BLaER1 (cell line): ENCODE results near the gene PLXNB1.

Experiments
- H3K27ac ChIP-seq: shearing (Covaris generic); formaldehyde crosslinking; 2 replicates; pipeline ENCODE4 v1.8.1; 2022
- H3K27me3 ChIP-seq: shearing (Covaris generic); formaldehyde crosslinking; 2 replicates; pipeline ENCODE4 v1.8.1; 2022
- H3K36me3 ChIP-seq: shearing (Covaris generic); formaldehyde crosslinking; 2 replicates; pipeline ENCODE4 v1.8.1; 2022
- H3K4me1 ChIP-seq: shearing (Covaris generic); formaldehyde crosslinking; 2 replicates; pipeline ENCODE4 v1.8.1; 2022
- H3K4me2 ChIP-seq: shearing (Covaris generic); formaldehyde crosslinking; 2 replicates; pipeline ENCODE4 v1.8.1; 2022
- H3K4me3 ChIP-seq: shearing (Covaris generic); formaldehyde crosslinking; 2 replicates; pipeline ENCODE4 v1.8.1; 2022
- H3K9ac ChIP-seq: shearing (Covaris generic); formaldehyde crosslinking; 2 replicates; pipeline ENCODE4 v1.8.1; 2022
- H3K9me3 ChIP-seq: shearing (Covaris generic); formaldehyde crosslinking; 2 replicates; pipeline ENCODE4 v1.8.1; 2022
- H4K20me1 ChIP-seq: shearing (Covaris generic); formaldehyde crosslinking; 2 replicates; pipeline ENCODE4 v1.8.1; 2022
- Cebpa-rat ChIP-seq: shearing (Covaris generic); IDR thresholded peaks from 2 replicates; pipeline ENCODE4 v1.8.1; 2022

PLXNB1 gene

GRCh38 chr3:48435774-48436476 is 6.0 kb upstream of the PLXNB1 start:
- no peak for TF ChIP-seq Cebpa-rat
- Histone ChIP-seq H3K36me3 (peaks cover 30% of the 10 kb centered on the region), H3K27ac (peak overlapping the region; percentile 37; the same call in 1 of the 2 replicates), H3K4me1 (peaks cover 34% of the 10 kb centered on the region), H3K4me3 (no peak overlapping the region), H3K27me3 (no peaks in the 10 kb centered on the region), H4K20me1 (peaks cover 7% of the 10 kb centered on the region), H3K4me2 (peak overlapping the region; percentile 56), H3K9ac (0 out of 2 replicates have a peak overlapping the region, but pooled peaks have one; percentile 18), H3K9me3 (no peaks in the 10 kb centered on the region)

GRCh38 chr3:48435223-48435595 is 5.3 kb upstream of the PLXNB1 start:
- Histone ChIP-seq H3K9ac (peak overlapping the region; percentile 46; the same call in 1 of the 2 replicates), H3K27ac (0 out of 2 replicates have a peak overlapping the region, but pooled peaks have one; percentile 2), H3K27me3 (no peaks in the 10 kb centered on the region), H3K4me3 (no peak overlapping the region), H4K20me1 (no peaks in the 10 kb centered on the region), H3K9me3 (no peaks in the 10 kb centered on the region), H3K36me3 (peaks cover 30% of the 10 kb centered on the region), H3K4me1 (peaks cover 39% of the 10 kb centered on the region), H3K4me2 (no peak overlapping the region)
- no peak for TF ChIP-seq Cebpa-rat

DNA sequence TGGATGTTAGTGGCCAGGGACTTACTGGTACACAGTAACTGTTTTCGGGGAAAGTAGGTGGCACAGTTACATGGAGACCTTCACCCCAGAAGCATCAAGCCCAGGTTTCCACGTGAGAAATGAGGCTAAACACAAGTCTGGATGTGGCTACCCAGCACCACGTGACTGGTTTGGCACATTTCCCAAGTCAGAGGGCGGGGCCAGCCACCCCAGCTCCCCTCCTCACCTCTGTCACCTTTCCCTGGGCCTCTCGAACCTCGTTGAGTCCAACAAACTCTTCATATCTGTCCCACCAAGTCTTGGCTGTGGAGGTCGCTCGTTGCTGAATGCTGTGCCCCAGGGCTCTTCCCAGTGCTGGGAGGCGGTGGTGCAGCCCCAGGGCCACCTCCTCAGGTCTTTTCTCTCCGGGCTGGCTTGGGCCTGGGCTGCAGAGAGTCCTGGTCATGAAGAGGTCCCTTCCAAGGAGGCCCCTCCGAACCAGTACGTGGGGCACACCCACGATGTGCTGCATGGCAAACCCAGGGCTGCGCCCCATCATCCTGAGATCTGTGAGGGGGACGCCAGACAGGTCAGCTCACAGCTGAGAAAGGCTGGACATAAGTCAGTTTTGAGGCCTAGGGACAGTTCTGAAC is 4.8 kb upstream of the PLXNB1 start:
- Histone ChIP-seq H3K9ac (peak overlapping the region; percentile 46; the same call in 1 of the 2 replicates), H3K27me3 (no peaks in the 10 kb centered on the region), H3K4me3 (no peak overlapping the region)

GRCh38 chr3:48433472-48434118 is 3.7 kb upstream of the PLXNB1 start:
- H3K9ac ChIP-seq, result peak overlapping the region; percentile 46; the same call in 1 of the 2 replicates
- H3K4me3 ChIP-seq, result no peak overlapping the region
- H3K9me3 ChIP-seq, result no peaks in the 10 kb centered on the region
- no peaks in the 10 kb centered on the region for H4K20me1 ChIP-seq
- H3K27me3 ChIP-seq, result no peaks in the 10 kb centered on the region
- no peak overlapping the region for H3K4me2 ChIP-seq
- TF ChIP-seq Cebpa-rat, result no peak
- H3K27ac ChIP-seq, result no peak overlapping the region
- peaks cover 32% of the 10 kb centered on the region for H3K4me1 ChIP-seq
- H3K36me3 ChIP-seq, result peaks cover 30% of the 10 kb centered on the region

More for the DNA sequence above, 4.8 kb upstream of the PLXNB1 start:
- H4K20me1 ChIP-seq, result no peaks in the 10 kb centered on the region
- 0 out of 2 replicates have a peak overlapping the region, but pooled peaks have one; percentile 2 for H3K27ac ChIP-seq
- no peak overlapping the region for H3K4me2 ChIP-seq
- TF ChIP-seq Cebpa-rat, result no peak
- peaks cover 43% of the 10 kb centered on the region for H3K4me1 ChIP-seq
- H3K9me3 ChIP-seq, result no peaks in the 10 kb centered on the region
- H3K36me3 ChIP-seq, result peaks cover 30% of the 10 kb centered on the region

DNA sequence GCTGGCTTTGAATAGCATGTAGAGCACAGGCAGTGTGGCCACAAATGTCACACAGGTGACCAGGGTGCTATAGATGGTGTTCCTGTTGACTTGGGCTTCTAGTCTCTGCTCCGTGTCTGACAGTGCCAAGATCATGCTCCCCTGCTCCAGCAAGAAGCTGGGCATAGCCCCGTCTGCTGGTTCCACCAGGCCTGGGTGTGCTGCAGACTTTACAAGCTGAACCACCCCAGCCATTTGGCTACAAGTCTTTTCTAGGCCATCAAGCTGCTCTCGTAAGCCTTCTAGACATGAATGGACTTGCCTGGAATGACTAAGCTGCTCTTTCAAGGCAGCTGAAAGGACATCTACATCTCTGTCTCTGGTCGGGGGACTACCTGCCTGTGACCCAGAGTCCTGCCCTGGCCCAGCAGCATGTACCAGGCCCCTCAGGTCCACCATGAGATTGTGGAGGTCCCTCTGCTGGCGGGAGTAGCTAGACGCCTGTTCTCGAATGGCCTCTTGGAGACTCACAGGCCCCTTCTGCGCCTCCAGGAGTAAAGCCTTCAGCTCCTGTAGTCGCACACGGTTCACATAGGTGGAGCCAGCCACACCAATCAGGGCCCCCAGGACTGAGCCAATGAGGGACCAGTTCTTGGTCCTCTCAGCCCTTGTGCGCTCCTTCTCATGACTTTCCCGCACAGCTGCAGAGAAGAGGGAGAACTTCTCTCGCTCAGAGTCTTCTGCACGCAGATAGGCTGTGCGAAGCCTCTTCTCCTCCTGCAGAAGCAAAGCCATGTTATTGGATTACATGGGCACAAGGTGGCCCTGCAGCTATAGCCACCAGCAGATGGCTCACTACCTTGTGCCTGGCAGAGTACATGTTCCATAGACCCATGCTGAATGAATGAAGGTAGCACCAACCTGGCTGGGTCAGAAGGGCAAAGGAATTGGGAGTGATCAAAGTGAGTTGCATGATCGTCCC is 2.8 kb upstream of the PLXNB1 start:
- Histone ChIP-seq H3K9ac (no peak overlapping the region), H3K9me3 (no peaks in the 10 kb centered on the region), H3K4me2 (no peak overlapping the region), H3K27me3 (no peaks in the 10 kb centered on the region), H3K27ac (no peak overlapping the region), H4K20me1 (peaks cover 7% of the 10 kb centered on the region; the same call in 1 of the 2 replicates), H3K4me3 (no peak overlapping the region), H3K36me3 (peaks cover 30% of the 10 kb centered on the region), H3K4me1 (peaks cover 32% of the 10 kb centered on the region)
- no peak for TF ChIP-seq Cebpa-rat

DNA sequence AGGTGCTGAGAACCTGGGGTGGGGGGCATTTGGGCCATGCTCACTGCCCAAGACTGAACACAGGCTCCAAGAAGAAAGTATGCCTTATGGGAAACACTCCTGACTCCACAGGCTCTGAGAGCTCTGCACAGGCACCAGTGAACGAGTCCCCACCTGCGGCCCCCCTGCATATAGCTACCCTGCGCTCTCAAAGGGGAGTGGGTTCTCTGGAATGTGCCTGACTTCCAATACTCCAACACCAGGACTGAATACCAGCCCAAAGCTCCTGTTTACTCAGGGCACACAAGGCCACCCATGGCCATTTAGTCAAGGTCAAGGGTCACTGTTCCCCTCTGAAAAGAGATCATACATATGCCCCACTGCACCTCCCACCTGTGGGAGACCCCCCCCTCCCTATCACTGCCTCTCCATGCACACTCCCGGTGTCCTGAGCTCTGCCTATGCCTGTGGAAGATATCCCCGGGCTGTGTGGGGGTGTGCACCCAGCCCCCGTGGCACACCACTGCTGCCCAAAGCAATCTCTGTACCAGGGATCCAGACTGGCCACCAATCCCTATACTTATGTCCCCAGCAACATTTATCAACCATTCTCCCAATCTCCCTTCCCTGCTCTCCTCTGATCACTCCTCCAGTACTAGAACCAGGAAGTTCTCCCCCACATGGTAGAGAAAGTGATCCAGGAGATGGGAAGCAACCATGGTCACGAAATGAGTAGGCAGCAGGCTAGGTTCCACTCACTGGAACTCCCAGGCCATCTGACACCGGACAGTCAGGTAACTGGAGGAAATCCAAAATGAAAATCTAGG is 1.5 kb upstream of the PLXNB1 start:
- Histone ChIP-seq H3K4me3 (no peak overlapping the region), H3K9ac (no peak overlapping the region), H3K36me3 (peaks cover 30% of the 10 kb centered on the region), H3K4me1 (peaks cover 39% of the 10 kb centered on the region), H4K20me1 (peaks cover 16% of the 10 kb centered on the region), H3K27me3 (no peaks in the 10 kb centered on the region), H3K27ac (no peak overlapping the region), H3K9me3 (no peaks in the 10 kb centered on the region), H3K4me2 (no peak overlapping the region)
- TF ChIP-seq Cebpa-rat, result no peak

DNA sequence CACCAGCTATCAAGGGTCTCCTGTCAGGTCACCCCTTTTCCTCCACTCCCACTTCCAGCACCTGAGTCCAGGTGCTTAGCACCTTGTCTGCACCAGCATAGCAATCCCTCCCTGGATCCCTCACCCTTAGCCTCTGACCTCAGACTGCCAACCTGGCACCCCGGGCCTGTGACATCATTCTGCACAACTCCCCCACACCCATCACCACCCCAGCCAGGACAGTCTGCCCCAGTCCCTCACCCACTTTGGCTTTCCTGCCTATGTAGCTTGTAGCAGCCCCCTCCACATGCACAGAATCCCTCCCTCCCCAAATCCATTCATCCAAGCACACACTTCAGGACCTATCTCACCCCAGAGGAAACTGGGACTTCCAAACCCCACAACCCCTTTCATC is 819 bp upstream of the PLXNB1 start:
- Histone ChIP-seq H3K4me1 (peaks cover 42% of the 10 kb centered on the region), H3K9ac (no peak overlapping the region), H3K27ac (peak overlapping the region; percentile 98; the same call in 1 of the 2 replicates), H3K4me3 (no peak overlapping the region), H3K9me3 (no peaks in the 10 kb centered on the region), H4K20me1 (peaks cover 24% of the 10 kb centered on the region), H3K27me3 (no peaks in the 10 kb centered on the region), H3K4me2 (peak overlapping the region; percentile 98), H3K36me3 (peaks cover 30% of the 10 kb centered on the region)
- TF ChIP-seq Cebpa-rat, result no peak

DNA sequence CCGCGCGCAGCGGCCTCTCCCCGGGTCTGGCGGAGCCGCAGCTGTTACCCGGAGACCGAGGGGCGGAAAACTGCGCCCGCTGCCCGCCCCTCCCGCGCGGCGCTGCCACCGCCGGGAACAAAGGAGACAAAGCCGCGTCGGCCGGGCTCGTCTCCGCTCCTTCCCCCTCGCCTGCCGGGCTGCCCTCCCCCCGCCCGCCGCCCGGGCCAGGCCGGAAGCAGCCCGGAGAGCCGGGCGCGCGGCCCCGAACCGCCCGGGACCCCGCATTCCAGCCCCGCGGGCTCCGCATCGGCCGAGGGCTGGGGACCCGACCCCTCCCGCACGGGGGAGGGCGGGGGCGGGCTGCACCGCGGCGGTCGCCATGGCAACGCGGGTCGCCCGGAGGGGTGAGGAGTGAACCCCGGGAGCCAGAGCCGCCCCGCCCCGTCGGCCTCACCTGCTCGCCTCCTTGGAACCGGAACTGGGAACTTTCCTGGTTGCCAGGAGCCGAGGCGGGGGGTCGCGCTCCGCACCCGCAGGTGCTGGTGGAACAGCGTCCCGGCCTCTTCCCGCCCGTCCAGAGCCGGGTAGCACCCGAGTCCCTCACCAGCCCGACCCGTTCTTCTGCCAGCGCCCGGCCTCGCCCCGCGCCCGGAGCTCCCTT is 448 bp downstream of the PLXNB1 start:
- H3K4me1 ChIP-seq, result peaks cover 50% of the 10 kb centered on the region
- no peaks in the 10 kb centered on the region for H3K9me3 ChIP-seq
- H3K27me3 ChIP-seq, result no peaks in the 10 kb centered on the region
- H3K36me3 ChIP-seq, result peaks cover 36% of the 10 kb centered on the region
- H3K4me3 ChIP-seq, result peak overlapping the region; percentile 95
- peak overlapping the region; percentile 98 for H3K9ac ChIP-seq
- peaks cover 36% of the 10 kb centered on the region for H4K20me1 ChIP-seq
- peak overlapping the region; percentile 98 for H3K4me2 ChIP-seq
- no peak for TF ChIP-seq Cebpa-rat
- peak overlapping the region; percentile 98 for H3K27ac ChIP-seq
